Body of pancreas (tissue), 4 donors: ENCODE results near the gene HLA-DRB5.

Experiments used
- POLR2A ChIP-seq, 3 donors: fragments of 450-650 bp; IDR thresholded peaks; one replicate each; pipeline ENCODE4 v1.6.1; 2016; ENCODE audit warnings: antibody characterized with exemption in 3 of 3, mild to moderate bottlenecking in 2 of 3
- TF ChIP-seq, protein P1 (sequence below), 7 experiments: fragments of 450-650 bp in 4 of 7; fragments of 200-600 bp in 3 of 7; sonication (generic) in 3 of 7; IDR thresholded peaks; one replicate each; pipeline ENCODE4 v1.5.1; 2016 to 2019; ENCODE audit warnings: antibody characterized with exemption in 7 of 7

DNA sequence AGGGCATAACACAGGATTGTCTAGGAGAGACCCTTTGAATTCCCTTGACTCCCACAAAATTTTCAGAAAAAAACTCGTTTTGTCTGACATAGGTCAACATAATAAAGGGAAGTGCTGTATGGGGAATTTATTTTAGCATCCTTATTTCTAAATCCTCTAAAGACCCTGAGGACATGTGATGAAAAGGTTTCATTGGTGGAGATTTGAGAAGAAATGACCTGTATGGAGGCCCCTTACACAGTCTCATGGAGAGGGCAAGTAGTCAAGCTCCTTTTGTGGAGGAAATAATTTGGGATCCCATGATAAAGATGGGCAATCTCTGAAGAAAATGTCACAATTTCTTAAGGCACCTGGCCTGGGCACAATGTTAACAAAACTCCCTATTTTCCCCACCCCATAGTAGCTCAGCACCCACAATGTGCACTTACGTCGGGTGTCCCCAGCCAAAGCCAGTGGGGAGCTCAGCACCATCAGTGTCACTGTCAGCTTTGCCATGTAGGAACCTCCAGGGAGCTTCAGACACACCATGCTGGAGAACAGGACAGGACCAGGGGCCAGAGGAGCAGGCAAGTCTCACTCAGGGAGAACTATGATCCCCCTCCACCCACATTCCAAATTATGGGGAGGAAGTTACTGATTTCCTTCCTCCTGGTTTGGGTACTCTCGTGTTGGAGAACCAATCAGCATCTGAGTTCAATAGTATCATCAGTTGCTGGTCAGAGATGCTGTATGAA lies at the start of gene HLA-DRB5:
- TF ChIP-seq POLR2A (IDR thresholded peaks at IDR 0.05) = no peak
- TF ChIP-seq, protein P1, sequence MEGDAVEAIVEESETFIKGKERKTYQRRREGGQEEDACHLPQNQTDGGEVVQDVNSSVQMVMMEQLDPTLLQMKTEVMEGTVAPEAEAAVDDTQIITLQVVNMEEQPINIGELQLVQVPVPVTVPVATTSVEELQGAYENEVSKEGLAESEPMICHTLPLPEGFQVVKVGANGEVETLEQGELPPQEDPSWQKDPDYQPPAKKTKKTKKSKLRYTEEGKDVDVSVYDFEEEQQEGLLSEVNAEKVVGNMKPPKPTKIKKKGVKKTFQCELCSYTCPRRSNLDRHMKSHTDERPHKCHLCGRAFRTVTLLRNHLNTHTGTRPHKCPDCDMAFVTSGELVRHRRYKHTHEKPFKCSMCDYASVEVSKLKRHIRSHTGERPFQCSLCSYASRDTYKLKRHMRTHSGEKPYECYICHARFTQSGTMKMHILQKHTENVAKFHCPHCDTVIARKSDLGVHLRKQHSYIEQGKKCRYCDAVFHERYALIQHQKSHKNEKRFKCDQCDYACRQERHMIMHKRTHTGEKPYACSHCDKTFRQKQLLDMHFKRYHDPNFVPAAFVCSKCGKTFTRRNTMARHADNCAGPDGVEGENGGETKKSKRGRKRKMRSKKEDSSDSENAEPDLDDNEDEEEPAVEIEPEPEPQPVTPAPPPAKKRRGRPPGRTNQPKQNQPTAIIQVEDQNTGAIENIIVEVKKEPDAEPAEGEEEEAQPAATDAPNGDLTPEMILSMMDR (IDR thresholded peaks at IDR 0.05) = no peak
